A549 (cell line): ENCODE data around the gene CNTN5.

ENCODE experiments used
- EP300 ChIP-seq, 2 experiments: fragments of >200 bp; sonication (Bioruptor Twin); formaldehyde crosslinking; IDR thresholded peaks; 2 replicates in 1 of 2; 3 replicates in 1 of 2; pipeline ENCODE4 v1.6.1; 2016 to 2017
- POLR2A ChIP-seq: IDR thresholded peaks from 2 replicates; pipeline ENCODE4 v1.6.1; 2012; ENCODE audit warnings: mild to moderate bottlenecking, low read length
- RCOR1 ChIP-seq: fragments of 150-350 bp; IDR thresholded peaks from 2 replicates; pipeline ENCODE4 v1.6.1; 2014; ENCODE audit warnings: antibody characterized with exemption, low read length, low read depth
- RNF2 ChIP-seq: fragments of 200-600 bp; sonication (generic); IDR thresholded peaks from 2 replicates; pipeline ENCODE4 v1.6.1; 2016; ENCODE audit warnings: low read depth, mild to moderate bottlenecking, antibody characterized with exemption, moderate library complexity, borderline replicate concordance
- TF ChIP-seq, protein P1 (sequence below): fragments of >200 bp; sonication (Bioruptor Twin); formaldehyde crosslinking; IDR thresholded peaks from 3 replicates; pipeline ENCODE4 v1.5.1; 2016
- TF ChIP-seq, protein P2 (sequence below): IDR thresholded peaks from 2 replicates; pipeline ENCODE4 v1.6.1; 2012
- TF ChIP-seq, protein P3 (sequence below): fragments of >200 bp; sonication (Bioruptor Twin); formaldehyde crosslinking; IDR thresholded peaks from 3 replicates; pipeline ENCODE4 v1.6.1; 2016
- TF ChIP-seq, protein P4 (sequence below): fragments of 200-600 bp; sonication (generic); IDR thresholded peaks from 2 replicates; pipeline ENCODE4 v1.6.1; 2016; ENCODE audit warnings: antibody characterized with exemption, mild to moderate bottlenecking, moderate library complexity

DNA sequence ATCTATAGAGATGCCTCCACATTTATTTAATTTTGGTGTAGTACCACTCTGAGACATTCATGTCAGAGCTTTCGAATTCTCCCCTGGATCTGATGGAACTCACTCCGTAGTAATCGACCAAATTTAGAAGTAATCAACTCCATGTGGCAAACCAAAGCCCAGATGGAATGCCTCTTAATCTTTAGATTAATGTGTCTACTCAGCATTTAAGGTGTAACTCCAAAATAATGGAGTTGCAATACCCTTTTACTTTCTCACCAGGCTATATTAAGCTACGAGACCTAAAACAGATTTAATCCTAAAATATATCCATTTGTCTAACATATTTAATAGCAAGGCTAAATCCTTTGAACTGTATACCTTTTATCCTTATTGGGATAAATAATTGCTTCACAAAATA lies 473.3 kb downstream of the CNTN5 start:
- TF ChIP-seq, protein P1, sequence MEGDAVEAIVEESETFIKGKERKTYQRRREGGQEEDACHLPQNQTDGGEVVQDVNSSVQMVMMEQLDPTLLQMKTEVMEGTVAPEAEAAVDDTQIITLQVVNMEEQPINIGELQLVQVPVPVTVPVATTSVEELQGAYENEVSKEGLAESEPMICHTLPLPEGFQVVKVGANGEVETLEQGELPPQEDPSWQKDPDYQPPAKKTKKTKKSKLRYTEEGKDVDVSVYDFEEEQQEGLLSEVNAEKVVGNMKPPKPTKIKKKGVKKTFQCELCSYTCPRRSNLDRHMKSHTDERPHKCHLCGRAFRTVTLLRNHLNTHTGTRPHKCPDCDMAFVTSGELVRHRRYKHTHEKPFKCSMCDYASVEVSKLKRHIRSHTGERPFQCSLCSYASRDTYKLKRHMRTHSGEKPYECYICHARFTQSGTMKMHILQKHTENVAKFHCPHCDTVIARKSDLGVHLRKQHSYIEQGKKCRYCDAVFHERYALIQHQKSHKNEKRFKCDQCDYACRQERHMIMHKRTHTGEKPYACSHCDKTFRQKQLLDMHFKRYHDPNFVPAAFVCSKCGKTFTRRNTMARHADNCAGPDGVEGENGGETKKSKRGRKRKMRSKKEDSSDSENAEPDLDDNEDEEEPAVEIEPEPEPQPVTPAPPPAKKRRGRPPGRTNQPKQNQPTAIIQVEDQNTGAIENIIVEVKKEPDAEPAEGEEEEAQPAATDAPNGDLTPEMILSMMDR = no peak
- TF ChIP-seq, protein P2, sequence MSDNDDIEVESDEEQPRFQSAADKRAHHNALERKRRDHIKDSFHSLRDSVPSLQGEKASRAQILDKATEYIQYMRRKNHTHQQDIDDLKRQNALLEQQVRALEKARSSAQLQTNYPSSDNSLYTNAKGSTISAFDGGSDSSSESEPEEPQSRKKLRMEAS = no peak
- TF ChIP-seq RCOR1 (no peak), RNF2 (no peak), POLR2A (no peak), EP300 (IDR thresholded peaks at IDR 0.05) (no peak)
- TF ChIP-seq, protein P3, sequence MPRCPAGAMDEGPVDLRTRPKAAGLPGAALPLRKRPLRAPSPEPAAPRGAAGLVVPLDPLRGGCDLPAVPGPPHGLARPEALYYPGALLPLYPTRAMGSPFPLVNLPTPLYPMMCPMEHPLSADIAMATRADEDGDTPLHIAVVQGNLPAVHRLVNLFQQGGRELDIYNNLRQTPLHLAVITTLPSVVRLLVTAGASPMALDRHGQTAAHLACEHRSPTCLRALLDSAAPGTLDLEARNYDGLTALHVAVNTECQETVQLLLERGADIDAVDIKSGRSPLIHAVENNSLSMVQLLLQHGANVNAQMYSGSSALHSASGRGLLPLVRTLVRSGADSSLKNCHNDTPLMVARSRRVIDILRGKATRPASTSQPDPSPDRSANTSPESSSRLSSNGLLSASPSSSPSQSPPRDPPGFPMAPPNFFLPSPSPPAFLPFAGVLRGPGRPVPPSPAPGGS = no peak
- TF ChIP-seq, protein P4, sequence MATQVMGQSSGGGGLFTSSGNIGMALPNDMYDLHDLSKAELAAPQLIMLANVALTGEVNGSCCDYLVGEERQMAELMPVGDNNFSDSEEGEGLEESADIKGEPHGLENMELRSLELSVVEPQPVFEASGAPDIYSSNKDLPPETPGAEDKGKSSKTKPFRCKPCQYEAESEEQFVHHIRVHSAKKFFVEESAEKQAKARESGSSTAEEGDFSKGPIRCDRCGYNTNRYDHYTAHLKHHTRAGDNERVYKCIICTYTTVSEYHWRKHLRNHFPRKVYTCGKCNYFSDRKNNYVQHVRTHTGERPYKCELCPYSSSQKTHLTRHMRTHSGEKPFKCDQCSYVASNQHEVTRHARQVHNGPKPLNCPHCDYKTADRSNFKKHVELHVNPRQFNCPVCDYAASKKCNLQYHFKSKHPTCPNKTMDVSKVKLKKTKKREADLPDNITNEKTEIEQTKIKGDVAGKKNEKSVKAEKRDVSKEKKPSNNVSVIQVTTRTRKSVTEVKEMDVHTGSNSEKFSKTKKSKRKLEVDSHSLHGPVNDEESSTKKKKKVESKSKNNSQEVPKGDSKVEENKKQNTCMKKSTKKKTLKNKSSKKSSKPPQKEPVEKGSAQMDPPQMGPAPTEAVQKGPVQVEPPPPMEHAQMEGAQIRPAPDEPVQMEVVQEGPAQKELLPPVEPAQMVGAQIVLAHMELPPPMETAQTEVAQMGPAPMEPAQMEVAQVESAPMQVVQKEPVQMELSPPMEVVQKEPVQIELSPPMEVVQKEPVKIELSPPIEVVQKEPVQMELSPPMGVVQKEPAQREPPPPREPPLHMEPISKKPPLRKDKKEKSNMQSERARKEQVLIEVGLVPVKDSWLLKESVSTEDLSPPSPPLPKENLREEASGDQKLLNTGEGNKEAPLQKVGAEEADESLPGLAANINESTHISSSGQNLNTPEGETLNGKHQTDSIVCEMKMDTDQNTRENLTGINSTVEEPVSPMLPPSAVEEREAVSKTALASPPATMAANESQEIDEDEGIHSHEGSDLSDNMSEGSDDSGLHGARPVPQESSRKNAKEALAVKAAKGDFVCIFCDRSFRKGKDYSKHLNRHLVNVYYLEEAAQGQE = no peak
